ENCODE measurements around the gene LGALSL.
"Not testable (repeated sequence)": the region's sequence is repeated elsewhere in the genome, so short reads cannot be mapped to it uniquely, and the experiment has no call there.

LGALSL gene

GRCh38 chr2:64442801-64443429 is 11.0 kb upstream of the LGALSL start:
- no peak for DNase-seq (ENCODE audit: low read depth in 3 of 3)

DNA sequence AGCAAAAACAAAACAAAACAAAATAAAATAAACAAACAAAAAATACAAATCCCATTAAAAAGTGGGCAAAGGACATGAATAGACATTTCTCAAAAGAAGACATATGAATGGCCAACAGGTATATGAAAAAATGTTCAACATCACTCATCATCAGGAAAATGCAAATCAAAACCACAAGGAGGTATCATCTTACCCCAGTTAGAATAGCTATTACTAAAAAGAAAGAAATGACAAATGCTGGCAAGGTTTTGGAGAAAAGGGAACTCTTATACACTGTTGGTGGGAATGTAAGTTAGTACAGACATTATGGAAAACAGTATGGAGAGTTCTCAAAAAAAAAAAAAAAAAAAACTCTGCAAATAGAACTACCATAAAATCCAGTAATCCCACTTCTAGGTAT is 8.0 kb upstream of the LGALSL start:
- not testable (repeated sequence) for DNase-seq (ENCODE audit: low read depth in 3 of 3)

- no peak for DNase-seq (ENCODE audit: low read depth in 3 of 3)
Measured at GRCh38 chr2:64447317-64448040, 6.5 kb upstream of the LGALSL start.

DNA sequence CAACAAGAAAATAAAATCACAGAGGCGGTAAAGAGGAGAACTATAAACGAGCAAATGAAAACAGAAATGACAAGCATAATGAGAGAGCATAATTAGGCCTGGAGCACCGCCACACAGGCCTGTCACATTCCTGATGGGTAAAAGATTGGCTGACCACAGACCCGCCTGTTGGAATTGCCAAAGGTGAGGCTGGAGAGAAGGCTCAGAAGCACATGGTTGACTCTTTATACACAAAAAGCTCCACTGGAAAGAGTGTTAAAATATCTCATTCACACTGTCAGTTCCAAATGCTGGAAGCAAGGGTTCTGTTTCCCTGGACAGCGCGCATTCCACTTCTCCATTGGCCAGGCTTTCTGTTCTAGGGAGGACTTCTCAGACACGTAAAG is 5.9 kb upstream of the LGALSL start:
- DNase-seq (ENCODE audit: low read depth in 3 of 3): no peak

- no peak for DNase-seq (ENCODE audit: low read depth in 3 of 3)
Measured at GRCh38 chr2:64451051-64451450, 2.9 kb upstream of the LGALSL start.

DNA sequence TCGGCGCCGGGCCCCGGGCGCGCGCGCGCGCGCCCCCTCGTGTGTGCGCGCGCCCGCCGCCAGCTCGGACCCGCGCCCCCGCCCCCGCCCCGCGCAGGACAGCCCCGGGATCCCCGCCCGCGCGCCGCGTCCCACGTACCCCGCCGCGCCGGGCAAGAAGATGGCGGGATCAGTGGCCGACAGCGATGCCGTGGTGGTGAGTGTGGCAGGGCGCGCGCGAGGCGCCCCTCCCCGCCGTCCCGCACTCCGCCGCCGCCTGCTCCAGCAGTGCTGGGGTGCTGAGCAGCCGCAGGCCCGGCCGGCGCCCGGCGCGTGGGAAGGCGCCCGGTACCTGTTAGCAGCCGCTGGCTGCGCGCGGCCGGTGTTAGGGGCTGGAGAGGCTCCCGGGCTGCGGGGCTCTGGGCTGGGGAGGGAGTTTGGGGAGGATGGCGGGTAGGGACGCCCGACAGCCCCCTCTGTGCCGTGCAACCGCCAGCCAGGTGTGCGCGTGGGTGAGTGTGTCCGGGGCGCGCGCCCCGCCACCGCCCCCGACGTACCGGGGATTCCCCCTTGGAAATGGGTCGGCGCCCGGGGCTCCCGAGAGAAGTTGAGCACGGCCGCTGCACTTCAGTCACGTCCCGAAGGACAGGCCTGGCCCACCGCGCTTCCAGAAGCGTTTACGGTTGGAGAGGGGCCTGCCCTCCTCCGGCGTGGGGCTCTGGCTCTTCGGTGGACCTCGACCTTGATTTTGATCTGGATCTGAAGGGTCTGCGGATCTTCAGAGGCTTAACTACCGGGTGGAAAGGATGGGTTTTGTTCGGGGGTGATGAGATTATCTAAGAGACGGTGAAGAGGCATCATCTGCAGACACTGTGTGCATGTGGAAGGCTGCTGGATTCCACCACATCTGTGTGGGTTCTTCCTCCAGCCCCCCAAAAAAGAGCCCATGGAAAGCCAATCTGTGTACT is 697 bp downstream of the LGALSL start:
- DNase-seq (ENCODE audit: low read depth in 3 of 3): peak in 2 of 3 experiments; percentile 15 to 50

DNA sequence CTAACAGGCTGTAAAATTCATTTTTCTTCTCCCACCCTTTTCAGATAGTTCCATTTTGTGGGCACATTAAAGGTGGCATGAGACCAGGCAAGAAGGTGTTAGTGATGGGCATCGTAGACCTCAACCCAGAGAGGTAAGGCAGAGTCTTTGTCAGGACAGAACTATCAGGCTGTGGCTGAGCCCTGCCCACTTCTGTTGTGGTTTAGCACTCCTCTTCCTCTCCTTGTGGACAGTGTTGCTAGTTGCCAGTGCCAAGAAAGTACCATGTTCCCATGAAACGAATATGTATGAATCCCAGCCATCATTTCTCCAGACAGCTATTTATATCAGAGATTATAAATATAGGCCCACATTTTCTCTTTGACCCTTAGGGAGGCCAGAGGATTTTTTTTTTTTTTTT is 1.6 kb downstream of the LGALSL start:
- DNase-seq (ENCODE audit: low read depth in 3 of 3): no peak

- no peak for DNase-seq (ENCODE audit: low read depth in 3 of 3)
Measured at GRCh38 chr2:64456293-64456692, 2.3 kb downstream of the LGALSL start.

DNA sequence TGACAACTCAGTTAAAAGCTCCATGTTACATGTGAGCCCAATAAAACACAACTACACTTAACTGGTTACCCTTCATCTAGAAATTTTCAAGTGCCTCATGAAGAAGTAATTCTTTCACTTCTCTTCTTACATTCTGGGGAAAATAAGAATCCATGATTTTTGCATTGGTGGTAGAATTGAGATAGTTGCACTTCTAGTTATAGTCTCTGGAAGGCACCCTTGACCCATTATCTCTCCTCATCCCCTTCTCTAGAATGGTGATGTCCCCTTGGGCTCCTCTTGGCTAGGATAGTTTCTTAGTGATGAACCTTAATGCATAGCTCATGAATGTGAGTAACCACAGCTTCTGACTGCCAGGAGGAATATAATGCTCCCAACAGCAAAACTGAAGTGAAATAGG is 3.6 kb downstream of the LGALSL start:
- no peak for DNase-seq (ENCODE audit: low read depth in 3 of 3)

DNA sequence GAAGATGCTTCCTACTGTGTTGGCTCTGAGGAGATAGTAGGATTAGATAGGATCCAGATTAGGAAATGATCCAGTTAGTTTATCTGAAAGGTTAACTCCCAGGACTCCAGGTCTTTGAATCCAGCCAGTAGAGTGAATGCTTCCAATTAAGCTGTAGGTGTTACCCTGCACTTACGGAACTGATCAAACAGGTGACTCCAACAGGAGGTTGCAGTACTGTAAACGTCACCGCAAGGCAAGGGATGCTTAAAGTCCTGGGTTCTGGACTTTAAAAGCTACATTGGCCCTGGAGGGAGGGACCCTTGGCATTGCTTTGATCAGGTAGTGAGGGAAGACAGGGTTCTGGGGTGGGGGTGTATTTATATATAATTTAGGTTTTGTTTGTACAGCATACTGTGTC is 5.6 kb downstream of the LGALSL start:
- DNase-seq (ENCODE audit: low read depth in 3 of 3): no peak

GRCh38 chr2:64460330-64460729 is 6.4 kb downstream of the LGALSL start:
- no peak for DNase-seq (ENCODE audit: low read depth in 3 of 3)

DNA sequence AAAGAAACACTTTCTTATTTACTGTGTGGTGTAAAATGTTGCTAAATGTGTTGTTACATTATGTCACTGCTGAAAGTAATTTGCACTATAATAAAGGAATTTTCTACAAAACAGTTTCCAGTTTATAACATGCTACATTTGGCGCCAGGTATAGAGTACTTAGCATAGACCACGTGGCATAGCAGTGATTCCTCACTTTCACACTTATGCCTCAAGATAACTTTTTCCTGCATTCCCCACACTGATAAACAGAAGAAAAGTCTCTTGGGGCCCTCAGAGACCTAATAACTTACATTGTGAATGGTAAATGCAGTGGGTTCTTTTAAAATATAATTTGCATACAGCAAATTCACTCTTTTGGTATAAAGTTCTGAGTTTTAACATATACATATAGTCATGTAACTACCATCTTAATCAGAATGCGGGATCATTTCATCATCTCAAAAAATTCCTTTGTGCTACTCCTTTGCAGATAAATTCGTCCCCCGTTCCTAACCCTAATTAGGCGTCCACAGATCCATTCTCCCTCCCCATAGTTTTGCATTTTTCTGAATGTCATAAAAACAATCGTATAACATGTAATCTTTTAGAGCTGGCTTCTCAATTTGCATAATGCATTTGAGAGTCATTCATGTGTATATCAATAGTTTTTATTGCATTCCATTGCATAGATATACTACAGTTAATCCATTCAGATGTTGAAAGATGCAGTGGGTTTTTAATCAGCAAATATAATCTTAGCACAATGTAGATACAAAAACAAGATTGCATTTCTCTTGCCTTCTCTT is 7.5 kb downstream of the LGALSL start:
- DNase-seq (ENCODE audit: low read depth in 3 of 3): no peak

- no peak for DNase-seq (ENCODE audit: low read depth in 3 of 3)
Measured at GRCh38 chr2:64462171-64462570, 8.2 kb downstream of the LGALSL start.

DNA sequence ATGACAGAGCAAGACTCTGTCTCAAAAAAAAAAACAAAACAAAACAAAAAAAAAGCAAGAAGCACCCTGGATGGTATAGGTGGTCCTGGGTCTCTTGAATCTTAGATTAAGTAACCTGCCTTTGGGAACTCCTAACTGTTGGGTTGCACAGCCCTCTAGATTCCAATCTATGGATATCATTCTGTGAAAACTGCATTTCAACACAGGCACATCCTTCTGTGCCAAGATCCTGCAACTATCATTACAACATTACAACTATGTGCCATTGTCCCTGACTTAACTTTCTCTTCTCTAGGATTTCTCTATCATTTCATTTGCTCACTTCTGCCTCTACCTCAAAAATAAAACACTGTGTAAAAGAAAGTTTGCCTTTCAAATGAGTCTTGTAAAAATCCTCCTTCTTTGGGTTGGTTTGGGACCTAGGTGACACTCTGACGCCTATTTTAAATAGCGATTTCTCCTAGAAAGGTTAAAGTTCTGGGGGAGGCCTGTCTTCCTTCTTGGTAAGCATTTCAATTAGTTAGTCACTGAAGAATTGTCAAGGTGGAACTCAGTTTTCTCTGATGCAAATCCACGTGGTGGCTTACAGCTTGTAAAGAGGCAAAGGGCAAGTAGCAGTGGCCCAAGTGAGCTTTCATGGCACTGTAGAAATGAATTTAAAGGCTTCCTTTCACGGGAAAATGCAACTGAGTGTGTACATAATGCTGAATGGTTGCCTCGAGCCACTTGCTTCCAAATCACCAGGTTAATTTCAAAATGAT is 9.2 kb downstream of the LGALSL start:
- no peak for DNase-seq (ENCODE audit: low read depth in 3 of 3)

- DNase-seq (ENCODE audit: low read depth in 3 of 3): no peak
Measured at GRCh38 chr2:64463781-64464180, 9.8 kb downstream of the LGALSL start.

DNA sequence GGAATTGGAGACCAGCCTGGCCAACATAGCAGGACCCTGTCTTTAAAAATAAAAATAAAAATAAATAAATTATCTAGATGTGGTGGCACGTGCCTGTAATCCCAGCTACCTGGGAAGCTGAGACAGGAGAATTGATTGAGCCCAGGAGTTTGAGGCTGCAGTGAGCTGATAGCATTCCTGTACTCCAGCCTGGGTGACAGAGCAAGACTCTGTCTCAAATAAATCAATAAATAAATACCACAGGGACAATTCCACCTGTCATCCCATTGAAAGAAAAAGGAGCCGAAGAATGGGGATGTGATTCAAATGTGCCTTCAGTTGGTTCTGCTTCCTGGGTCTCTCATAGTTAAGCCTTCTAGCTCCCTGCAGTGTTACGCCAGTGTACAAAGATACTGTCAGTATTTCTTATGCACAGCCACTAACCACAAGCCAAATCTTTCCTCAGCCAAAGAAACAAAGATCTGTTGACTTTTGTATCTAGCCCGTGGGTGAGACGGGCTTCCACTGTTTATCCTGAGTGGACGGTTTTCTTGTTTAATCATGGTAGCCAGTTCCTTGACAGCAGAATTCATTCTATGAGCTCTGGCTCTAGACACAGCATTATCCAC is 12.6 kb downstream of the LGALSL start:
- DNase-seq (ENCODE audit: low read depth in 3 of 3): no peak

- no peak for DNase-seq (ENCODE audit: low read depth in 3 of 3)
Measured at GRCh38 chr2:64467096-64467843, 13.3 kb downstream of the LGALSL start.

DNA sequence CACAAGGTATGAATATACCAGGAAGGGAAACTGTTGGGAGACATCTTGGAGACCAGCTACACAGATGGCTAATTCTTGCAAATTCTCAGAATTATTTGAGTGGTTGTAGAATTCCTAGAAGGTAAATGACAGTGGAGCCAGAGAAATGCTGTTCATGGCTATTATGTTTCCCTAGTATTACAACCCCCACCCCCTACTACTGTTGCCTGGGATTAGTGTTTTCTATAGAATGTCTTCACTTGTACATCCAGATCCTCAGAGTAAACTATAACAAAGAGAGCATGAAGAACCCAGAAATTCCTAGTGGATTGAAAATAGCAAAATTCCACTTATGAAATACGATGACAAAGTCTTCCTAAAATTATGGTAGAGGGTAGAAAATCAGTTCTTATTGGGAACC is 15.3 kb downstream of the LGALSL start:
- no peak for DNase-seq (ENCODE audit: low read depth in 3 of 3)

GRCh38 chr2:64470071-64470470 is 16.1 kb downstream of the LGALSL start:
- DNase-seq (ENCODE audit: low read depth in 3 of 3): no peak

GRCh38 chr2:64470766-64471295 is 16.9 kb downstream of the LGALSL start:
- no peak for DNase-seq (ENCODE audit: low read depth in 3 of 3)
